DND-41 (cell line): ENCODE data around the gene ZIM2.

Source experiments
- ATAC-seq: fragments of 200-7000 bp; cut with Tn5 transposase; 3 replicates; pipeline ENCODE4 v1.9.1; 2021; ENCODE audit warnings: low read depth; ENCODE audit not compliant: insufficient read depth
- DNase-seq: peaks from one replicate; pipeline ENCODE4 v3.0.0-alpha.2; 2020
- H2AFZ ChIP-seq: 2 replicates; pipeline ENCODE4 v1.6.0; 2012; ENCODE audit warnings: low read depth, low read length
- H3K27ac ChIP-seq: 2 replicates; pipeline ENCODE4 v1.5.1; 2012; ENCODE audit warnings: low read length, inconsistent platforms
- H3K27me3 ChIP-seq: fragments of 200-600 bp; sonication (generic); 2 replicates; pipeline ENCODE4 v1.6.0; 2012; ENCODE audit warnings: low read length, mild to moderate bottlenecking, inconsistent platforms; ENCODE audit not compliant: insufficient read depth, poor library complexity
- H3K36me3 ChIP-seq: 2 replicates; pipeline ENCODE4 v1.5.1; 2012; ENCODE audit warnings: low read length, inconsistent platforms; ENCODE audit not compliant: insufficient read depth
- H3K4me1 ChIP-seq: 2 replicates; pipeline ENCODE4 v1.5.1; 2012; ENCODE audit warnings: mild to moderate bottlenecking, low read length; ENCODE audit not compliant: insufficient read depth
- H3K4me2 ChIP-seq: 2 replicates; pipeline ENCODE4 v1.6.0; 2012; ENCODE audit warnings: mild to moderate bottlenecking, moderate library complexity, low read length, inconsistent platforms; ENCODE audit not compliant: insufficient read depth
- H3K4me3 ChIP-seq, 2 experiments: fragments of 200-600 bp in 1 of 2; shearing (Covaris generic) in 1 of 2; 2 replicates each; pipeline ENCODE4 v1.5.1; 2012 to 2016; ENCODE audit warnings: inconsistent platforms in 2 of 2, low read length in 2 of 2, mild to moderate bottlenecking in 2 of 2, low read depth in 1 of 2, moderate library complexity in 1 of 2
- H3K79me2 ChIP-seq: 2 replicates; pipeline ENCODE4 v1.6.0; 2012; ENCODE audit warnings: low read length, inconsistent platforms; ENCODE audit not compliant: insufficient read depth
- H3K9ac ChIP-seq: 2 replicates; pipeline ENCODE4 v1.6.0; 2012; ENCODE audit warnings: low read depth, mild to moderate bottlenecking, inconsistent platforms, low read length, moderate library complexity
- H3K9me3 ChIP-seq: 2 replicates; pipeline ENCODE4 v1.5.1; 2012; ENCODE audit warnings: low read length, moderate library complexity, mild to moderate bottlenecking, inconsistent platforms; ENCODE audit not compliant: insufficient read depth, severe bottlenecking
- H4K20me1 ChIP-seq: 2 replicates; pipeline ENCODE4 v1.6.0; 2012; ENCODE audit warnings: low read length; ENCODE audit not compliant: insufficient read depth
- EZH2 ChIP-seq: IDR thresholded peaks from 3 replicates; pipeline ENCODE4 v1.6.1; 2012; ENCODE audit warnings: borderline replicate concordance, low read depth, mild to moderate bottlenecking, moderate library complexity, low read length, inconsistent platforms; ENCODE audit not compliant: severe bottlenecking
- TF ChIP-seq, protein P1 (sequence below): IDR thresholded peaks from 2 replicates; pipeline ENCODE4 v1.5.1; 2012; ENCODE audit warnings: borderline replicate concordance, low read length, moderate library complexity, mild to moderate bottlenecking; ENCODE audit not compliant: poor library complexity, severe bottlenecking; ENCODE audit errors: extremely low read depth

ZIM2 gene

DNA sequence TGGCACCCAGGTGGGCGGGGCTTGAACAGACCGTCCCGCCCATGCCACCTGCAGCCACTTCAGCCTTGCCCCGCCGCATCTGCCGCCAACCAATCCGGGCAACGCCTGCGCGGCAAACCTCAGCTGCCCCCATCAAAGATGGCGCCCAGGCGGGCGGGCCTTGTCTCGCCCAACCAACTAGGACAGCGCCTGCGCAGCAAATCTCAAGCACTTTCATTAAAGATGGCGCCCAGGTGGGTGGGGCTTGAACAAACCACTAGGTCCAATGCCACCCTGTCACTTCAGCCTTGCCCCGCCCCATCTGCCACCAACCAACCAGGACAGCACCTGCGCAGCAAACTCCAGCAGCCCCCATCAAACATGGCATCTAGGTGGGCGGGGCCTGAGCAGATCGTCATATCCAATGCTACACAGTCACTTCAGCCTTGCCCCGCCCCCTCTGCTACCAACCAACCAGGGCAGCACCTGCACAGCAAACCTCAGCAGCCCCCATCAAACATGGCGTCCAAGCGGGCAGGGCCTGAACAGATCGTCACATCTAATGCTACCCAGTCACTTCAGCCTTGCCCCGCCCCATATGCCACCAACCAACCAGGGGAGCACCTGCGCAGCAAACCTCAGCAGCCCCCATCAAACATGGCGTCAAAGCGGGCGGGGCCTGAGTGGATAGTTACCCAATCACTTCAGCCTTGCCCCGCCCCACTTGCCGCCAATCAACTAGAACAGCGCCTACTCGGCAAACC is 1.4 kb downstream of the ZIM2 start:
- no peak overlapping the region for H3K9ac ChIP-seq
- TF ChIP-seq EZH2 = no peak
- TF ChIP-seq, protein P1, sequence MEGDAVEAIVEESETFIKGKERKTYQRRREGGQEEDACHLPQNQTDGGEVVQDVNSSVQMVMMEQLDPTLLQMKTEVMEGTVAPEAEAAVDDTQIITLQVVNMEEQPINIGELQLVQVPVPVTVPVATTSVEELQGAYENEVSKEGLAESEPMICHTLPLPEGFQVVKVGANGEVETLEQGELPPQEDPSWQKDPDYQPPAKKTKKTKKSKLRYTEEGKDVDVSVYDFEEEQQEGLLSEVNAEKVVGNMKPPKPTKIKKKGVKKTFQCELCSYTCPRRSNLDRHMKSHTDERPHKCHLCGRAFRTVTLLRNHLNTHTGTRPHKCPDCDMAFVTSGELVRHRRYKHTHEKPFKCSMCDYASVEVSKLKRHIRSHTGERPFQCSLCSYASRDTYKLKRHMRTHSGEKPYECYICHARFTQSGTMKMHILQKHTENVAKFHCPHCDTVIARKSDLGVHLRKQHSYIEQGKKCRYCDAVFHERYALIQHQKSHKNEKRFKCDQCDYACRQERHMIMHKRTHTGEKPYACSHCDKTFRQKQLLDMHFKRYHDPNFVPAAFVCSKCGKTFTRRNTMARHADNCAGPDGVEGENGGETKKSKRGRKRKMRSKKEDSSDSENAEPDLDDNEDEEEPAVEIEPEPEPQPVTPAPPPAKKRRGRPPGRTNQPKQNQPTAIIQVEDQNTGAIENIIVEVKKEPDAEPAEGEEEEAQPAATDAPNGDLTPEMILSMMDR = no peak
- H3K36me3 ChIP-seq = no peaks in the 10 kb centered on the region
- H3K4me2 ChIP-seq = no peak overlapping the region
- H2AFZ ChIP-seq = no peak overlapping the region
- H3K27ac ChIP-seq = no peak overlapping the region
- no peaks in the 10 kb centered on the region for H4K20me1 ChIP-seq
- H3K4me1 ChIP-seq = no peaks in the 10 kb centered on the region
- H3K79me2 ChIP-seq = no peaks in the 10 kb centered on the region
- no peak for ATAC-seq
- no peak for DNase-seq
- no peak overlapping the region for H3K4me3 ChIP-seq
- H3K9me3 ChIP-seq = peaks cover 22% of the 10 kb centered on the region
- H3K27me3 ChIP-seq = no peaks in the 10 kb centered on the region

DNA sequence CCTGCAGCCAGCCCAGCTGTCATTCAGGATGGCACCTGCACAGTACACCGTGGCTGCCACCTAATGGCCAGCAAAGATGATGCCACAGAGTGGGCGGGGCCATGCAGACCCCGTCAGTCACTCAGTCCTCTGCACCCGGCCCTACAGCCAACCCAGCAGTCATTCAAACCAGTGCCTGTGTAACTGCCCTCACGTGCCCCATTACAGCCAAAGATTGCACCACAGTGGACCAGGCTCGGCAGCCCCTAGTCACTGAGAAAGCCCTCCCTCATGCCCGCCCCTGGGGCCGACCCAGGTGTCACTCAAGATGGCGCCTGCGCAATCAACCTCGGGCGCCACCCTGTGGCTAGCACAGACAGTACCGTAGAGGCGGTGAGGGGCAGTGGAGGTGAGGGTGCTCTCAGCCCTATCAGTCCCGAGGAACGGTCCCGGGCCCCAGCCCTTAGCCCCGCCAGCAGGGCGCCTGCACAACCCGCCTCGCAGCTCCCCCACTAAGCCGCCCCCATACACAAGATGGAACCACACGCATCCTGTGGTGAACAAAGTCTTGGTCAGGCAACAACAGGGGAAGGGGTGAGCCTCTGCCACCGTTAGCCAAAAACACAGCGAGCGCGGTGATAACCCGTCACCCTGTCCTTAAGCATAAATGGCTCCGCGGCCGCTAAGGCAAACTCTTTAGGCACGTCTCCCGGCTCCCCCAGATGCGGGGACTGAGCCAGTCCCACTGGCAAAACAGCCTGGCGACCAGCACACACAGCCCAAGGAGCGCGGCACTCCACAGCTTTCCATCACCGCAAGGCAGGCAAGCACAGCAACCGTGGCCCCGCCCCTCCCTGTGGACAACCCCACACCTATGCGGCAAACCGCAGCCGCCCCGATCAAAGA is 2.3 kb downstream of the ZIM2 start:
- Histone ChIP-seq H3K9me3 (peaks cover 22% of the 10 kb centered on the region), H3K4me3 (no peak overlapping the region), H3K27ac (no peak overlapping the region), H3K9ac (no peak overlapping the region), H2AFZ (no peak overlapping the region), H4K20me1 (no peaks in the 10 kb centered on the region), H3K79me2 (no peaks in the 10 kb centered on the region), H3K36me3 (no peaks in the 10 kb centered on the region), H3K4me2 (no peak overlapping the region), H3K27me3 (no peaks in the 10 kb centered on the region), H3K4me1 (no peaks in the 10 kb centered on the region)
- DNase-seq (no peak), ATAC-seq (no peak)
- TF ChIP-seq, protein P1 = no peak
- TF ChIP-seq EZH2 = no peak

- Histone ChIP-seq H3K4me2 (no peak overlapping the region), H3K4me3 (no peak overlapping the region), H3K27me3 (no peaks in the 10 kb centered on the region), H2AFZ (no peak overlapping the region), H3K27ac (no peak overlapping the region), H3K9me3 (peaks cover 22% of the 10 kb centered on the region), H3K9ac (no peak overlapping the region), H3K79me2 (no peaks in the 10 kb centered on the region), H3K4me1 (no peaks in the 10 kb centered on the region), H3K36me3 (no peaks in the 10 kb centered on the region), H4K20me1 (no peaks in the 10 kb centered on the region)
- DNase-seq (no peak), ATAC-seq (no peak)
- TF ChIP-seq EZH2 = no peak
- TF ChIP-seq, protein P1 = peak; percentile 43
Observed at GRCh38 chr19:56837492-56838023, 3.0 kb downstream of the ZIM2 start.
